Stimulated activated CD8-positive, alpha-beta memory T cell treated with anti-CD3 and anti-CD28 coated beads, Interleukin-7, amount 100 ng/mL, for 4 hours (primary cell): ENCODE results near the gene CDCA4.

Experiments used
- DNase-seq, 2 donors: peaks; one replicate each; pipeline ENCODE4 v3.0.0-alpha.2; 2020; ENCODE audit warnings: low read depth in 2 of 2

Gene CDCA4

DNA sequence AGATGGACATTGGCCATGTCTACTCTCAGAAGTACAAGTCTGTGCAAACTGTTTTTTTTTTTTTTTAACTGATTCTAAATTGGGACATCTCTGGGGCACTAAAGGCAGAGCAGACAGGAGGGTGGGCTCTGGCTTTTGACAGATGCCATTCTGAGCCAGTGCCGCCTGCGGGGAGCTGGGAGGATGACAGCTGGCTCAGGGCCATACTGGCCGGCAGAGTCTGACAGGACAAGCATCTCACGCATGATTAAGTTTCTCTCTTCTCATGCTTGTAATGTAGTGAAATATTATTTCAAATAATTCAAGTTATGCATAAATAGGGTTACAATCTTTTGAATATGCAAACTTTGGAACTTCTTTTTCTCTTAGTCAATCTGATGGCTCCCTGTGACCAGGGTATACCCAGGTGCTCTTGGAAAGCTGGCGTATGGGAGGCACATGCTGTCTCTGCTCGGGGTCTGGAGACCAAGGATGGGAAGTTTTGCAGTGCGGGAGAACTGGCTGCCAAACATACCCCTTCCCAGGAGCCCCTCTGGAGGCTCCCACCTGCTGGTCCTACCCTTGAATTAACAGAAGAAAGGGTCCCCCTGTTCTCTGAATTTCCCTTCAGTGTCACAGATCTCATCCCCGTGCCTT lies 7.6 kb downstream of the CDCA4 start:
- no peak for DNase-seq

DNA sequence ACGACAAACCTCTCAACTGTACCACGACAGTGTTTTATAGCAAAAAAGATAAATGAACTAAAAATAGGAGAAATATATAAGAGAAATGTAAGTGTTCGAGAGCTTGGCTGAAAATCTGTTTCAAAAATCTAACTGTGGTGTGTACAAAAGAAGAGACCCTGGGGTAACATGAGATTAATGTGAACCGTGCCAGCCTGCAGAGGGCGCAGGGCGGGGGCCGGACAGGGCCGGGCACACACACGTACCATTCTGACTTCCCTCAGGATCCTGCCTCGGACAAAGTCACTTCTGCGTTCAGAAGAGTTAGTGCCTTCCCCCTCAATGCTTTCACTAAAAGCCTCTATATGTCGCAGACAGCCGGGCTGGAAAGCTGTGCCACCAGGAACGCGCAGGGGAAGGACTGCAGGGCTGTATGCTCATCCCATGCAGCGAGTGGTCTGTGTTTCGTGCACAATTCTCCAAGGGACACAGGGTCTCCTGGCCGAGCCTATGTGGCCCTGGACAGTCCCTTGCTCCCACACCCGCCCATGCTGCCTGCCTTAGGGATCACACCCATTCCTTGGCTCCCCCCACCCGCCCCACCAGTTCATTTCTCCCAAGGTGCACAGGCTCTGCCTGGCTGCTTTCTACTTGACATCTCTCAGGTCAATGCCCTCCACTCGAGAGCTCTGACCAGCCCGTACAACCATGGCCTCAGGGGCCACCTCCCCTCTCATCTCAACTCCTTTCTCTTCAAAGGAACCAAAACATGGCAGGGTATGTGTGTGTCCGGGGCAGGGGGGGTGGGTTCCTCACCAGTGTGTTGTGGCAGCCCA lies 8.5 kb downstream of the CDCA4 start:
- no peak for DNase-seq

DNA sequence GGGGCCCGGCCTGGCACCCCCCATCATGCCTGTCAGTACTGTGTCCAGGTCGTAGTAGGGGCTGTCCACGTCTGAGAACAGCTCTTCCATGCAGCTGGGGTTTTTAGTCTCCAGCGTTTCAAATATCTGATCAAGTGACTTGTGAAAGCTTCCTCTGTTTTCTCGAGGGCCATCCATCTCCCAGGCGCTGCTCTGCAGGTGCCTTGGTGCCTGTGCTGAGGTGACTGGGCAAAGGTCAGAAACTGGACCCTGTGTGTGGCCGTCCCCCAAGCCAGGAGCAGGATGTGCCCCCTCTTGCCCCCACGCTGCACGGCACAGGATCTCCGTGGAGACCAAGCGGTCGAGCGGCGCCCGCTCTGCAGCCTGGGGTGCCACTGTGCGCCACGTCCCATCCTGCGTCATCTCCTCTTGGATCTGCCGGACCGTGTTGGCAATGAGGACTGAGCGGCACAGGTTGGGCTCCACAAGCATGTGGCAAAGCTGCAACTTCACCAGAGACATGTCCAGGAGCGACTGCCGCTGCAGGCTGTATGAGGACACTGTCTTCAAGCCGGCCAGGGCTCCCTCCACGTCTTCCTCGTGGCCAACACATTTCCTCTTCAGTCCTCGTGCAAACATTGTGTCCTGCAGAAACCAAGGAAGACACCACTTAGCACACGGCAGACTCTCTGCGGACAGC lies 9.4 kb downstream of the CDCA4 start:
- DNase-seq = no peak

DNA sequence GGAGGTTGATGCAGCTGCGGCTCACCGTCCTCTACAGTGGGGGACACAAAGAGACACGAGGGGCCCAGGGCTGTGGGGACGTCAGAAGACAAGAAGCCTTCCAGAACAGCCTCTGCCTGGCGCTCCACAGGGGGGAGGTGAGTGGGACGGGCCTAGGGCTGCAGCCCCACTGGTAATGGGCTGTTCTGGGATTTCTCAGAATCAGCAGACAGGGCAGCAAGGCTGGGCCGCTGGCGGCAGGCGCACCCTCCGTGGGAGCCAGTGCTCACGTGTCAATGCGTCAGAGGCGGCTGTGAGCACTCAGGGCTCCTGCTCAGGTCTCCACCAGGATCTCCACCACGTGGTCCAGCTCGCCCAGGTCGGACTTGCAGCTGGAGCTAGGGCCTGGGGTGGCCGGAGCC lies 10.0 kb downstream of the CDCA4 start:
- DNase-seq = no peak

DNA sequence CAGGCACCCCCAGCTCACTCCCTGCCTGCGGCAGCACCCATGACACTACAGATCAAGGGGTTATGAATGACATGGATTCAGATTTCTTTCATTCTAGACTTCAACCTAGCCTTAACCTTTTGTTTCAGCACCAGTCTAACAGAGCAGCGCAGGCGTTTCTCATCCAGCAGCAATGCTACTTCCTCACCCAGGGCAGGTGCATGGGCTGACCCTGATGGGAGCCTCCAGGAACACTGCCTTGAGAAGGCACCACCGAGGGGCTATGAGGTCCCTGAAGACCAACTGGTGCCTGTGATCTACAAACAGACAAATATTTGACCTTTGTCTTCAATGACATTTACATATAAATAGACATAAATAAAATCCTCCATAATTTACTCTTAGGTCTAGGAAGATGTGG lies 10.8 kb downstream of the CDCA4 start:
- DNase-seq = no peak

DNA sequence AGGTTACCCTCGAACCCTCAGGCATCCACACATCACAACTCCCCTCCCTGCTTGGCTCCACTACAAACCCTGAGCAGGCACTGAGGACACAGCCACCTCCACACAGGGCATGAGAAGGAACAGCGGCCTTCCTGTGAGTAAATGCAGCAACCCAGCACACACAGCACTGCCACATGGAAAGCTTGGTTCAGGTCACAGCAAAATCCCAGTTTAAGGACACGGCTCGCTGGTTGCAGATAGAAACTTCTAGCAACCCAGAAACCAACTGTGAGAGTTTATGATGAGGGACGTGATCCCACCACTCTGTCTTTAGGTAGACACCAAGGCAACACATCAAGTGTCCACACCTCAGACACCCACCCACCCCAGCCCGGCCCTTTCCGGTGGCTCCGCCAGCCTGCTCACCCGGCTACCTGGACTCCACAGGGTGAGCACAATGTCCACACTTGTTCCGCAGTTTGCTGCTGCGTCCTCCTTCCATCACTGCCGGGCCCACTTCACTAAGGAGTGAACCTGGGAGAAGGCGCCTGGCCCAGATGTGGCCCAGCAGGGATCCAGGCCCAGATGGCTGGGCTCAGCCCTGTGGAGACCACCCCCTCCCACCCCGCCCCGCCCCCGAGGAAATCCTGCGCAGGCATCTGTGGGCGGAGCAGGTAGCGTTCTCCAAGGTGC lies 13.2 kb downstream of the CDCA4 start:
- DNase-seq = no peak

DNA sequence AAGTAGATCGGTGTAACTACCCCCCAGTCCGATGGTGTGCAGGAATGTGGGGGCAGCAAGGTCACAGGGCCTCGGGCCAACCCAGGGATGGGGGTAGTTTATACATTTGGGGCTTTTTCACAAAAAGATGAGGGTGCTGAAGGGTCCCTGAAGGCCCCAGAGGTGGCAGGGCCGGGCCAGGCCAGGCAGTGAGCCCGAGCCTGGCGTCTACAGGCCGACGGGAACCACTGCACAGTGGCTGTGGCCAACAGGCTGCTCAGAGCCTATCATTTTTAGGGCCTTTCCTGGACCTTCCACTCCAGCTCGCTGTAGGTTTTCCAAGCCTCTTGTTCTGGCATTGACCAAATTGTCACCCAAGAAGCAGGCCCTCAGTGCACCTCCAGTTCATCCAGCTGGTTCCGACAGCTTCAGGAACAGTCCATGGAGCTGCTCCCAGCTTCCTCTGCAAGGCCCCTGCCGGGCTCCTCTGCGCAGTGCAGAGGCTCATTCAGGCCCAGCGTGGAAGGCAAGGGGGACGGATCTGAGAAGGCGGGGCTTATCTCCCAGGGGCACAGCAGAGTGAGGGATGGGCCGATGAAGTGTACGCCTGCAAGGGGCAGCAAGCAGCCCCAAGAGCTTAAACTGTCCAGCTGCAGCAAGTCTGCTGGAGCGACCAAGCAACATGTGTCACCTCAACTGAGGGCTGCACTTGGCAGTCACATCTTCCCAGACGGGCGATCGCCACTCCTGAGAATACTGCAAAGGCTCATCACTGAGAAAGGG lies 13.9 kb downstream of the CDCA4 start:
- DNase-seq = no peak

DNA sequence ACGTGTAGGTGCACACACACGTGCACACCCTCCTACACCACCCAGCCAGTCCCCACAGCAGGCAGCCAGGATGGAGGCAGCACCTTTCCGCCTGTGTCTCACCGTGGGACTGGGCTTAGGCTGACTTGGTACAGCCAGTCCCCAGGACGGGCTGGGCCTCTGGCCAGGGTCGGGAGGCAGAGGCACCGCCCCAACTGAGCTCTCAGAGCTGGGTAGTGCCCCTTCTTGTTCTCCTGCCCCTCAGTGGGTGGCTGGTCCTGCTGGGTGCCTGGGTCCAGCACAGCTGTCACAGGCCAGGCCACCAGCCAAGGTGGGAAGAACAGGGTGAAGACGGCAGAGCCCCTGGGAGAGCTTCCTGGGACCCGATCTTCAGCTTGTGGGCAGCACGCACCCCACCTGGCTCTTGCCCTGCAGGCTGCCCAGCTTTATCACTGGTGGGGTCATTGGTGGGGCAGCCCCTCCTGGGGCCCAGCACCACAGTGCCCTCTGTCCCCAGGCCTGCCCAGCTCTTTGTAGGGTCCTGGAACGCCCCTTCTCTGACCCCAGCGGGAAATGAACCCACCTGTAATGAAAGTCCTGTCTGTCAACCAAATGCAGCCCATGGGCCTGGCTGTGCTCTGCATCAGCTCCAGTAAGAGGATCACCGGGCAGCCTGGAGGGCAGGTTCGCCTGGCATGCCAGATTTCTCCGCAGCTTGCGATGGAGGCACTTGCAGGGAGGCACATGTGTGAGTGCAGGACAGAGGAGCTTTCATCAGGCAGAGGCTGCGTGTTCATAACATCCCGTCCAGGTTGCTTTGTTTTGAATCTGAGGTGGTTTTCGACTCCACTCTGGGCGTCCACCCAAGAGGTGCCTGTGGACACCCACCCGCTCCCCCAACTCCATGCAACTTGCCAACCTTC lies 14.7 kb downstream of the CDCA4 start:
- DNase-seq = no peak

DNA sequence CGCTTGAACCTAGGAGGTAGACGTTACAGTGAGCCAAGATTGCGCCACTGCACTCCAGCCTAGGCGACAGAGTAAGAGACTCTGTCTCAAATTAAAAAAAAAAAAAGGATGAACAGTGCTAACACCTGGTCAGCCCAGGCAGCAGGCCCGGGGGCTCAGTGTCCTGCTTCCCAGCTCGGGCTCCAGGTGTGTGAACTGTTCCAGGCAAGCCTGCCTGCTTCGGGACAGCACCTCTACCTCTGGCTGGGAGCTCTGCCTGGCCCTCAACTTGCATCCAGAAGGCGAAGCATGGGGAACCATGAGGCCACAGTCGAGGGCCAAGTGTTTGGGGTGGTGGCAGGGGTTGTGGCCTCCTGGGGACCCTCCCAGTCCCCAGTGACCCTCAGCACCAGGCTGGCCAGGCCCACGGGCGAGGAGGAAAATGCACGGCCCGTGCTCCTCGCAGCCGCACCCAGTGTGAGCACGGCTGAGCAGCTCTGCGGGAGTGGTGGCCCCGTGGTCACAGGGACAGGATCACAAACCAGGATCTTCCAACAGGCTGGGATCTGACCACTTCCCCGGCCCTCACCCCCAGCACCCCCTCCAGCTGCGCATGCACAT lies 15.5 kb downstream of the CDCA4 start:
- DNase-seq = no peak

DNA sequence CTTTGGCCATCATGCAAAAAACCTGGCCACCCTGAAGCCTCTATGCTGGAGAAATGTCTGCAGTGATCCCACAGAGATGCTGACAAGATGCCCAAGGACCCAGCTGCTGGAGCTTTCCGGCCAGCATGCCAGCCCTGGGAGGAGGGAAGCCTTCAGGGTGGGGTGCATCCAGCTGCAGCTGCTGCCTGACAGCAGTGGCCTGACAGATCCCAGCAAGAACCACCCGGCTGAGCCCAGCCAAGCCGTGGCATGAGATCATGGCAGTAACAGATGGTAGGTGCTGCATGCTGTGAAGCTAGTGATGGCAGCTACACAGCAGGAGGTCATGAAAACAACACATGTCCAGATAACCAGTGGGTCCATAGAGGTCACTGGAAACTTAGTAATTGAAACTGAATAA lies 21.5 kb downstream of the CDCA4 start:
- DNase-seq = no peak

DNA sequence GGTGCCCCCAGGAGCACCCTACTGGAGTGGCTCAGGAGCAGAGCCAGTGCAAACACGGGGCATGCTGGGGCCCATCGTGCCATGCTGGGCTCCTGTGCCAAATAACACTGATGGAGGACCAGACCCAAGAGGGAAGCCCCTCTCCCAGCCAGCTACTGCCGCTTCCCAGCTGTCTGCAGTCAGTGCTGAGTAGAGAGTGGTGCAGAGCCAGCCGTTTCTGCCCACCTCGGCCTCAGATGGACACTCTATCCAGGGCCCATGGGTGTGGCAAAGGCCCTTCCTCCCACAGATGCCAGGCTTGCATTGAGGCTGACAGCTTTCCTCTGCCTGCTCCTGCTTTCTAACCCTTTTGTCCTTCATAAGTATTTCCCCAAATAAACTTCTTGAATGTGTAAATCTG lies 22.1 kb downstream of the CDCA4 start:
- no peak for DNase-seq

DNA sequence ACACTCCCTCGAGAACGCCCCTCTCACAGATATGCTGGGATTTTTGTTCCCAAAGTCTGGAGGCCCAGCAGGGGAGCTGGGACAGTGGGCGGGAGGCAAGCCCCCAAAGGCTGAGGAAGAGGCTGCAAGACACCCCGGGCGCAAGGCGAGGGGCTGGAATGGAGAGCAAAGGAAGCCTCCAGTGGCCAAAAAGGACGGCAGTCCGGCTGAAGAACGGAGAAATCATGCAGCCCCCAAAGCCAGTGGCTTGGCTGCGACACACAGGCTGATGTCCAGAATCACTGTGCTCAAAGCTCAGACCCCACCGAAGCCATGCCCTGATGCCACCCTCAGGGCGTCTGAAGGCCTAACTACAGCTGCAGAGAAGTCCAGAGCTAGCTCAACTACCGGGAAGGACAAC lies 24.4 kb downstream of the CDCA4 start:
- no peak for DNase-seq

DNA sequence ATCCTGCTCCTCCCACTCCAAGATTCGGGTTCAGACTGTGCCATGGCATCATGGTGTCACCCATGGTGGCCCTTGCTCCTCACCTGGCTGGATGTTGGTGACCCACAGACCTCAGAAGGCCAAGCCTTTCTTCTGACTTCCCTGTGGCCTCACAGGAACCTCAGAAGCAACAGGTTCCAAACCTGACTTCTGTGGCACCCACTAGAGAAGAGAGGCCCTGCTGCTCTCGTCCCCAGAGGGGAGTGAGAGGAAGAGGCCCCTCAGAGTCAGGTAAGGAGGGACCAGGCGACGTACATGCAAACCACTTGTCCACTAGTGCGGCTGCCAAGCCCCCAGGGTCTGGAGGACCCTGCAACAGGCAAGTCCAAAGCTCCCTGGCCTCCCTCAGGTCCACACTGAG lies 24.9 kb downstream of the CDCA4 start:
- DNase-seq = no peak

DNA sequence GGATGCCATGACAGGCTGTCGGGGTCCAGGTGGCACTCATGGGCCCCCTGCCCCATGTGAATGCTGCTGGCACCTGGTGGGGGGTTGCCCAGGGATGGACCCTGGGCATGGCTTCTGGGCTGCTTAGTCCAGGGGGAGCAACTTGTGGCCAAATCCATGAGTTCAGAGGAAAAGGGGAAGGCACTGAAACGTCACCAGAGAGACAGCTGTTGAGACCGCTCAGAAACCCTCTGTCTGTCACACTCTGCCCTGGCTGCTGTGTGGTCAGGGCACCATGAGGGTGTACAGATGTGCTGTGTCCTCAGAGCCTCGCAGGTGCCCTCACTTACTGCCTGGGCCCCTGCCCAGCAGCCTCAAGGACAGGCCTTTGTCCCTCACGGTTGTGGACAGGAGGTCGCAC lies 25.9 kb downstream of the CDCA4 start:
- DNase-seq = no peak

DNA sequence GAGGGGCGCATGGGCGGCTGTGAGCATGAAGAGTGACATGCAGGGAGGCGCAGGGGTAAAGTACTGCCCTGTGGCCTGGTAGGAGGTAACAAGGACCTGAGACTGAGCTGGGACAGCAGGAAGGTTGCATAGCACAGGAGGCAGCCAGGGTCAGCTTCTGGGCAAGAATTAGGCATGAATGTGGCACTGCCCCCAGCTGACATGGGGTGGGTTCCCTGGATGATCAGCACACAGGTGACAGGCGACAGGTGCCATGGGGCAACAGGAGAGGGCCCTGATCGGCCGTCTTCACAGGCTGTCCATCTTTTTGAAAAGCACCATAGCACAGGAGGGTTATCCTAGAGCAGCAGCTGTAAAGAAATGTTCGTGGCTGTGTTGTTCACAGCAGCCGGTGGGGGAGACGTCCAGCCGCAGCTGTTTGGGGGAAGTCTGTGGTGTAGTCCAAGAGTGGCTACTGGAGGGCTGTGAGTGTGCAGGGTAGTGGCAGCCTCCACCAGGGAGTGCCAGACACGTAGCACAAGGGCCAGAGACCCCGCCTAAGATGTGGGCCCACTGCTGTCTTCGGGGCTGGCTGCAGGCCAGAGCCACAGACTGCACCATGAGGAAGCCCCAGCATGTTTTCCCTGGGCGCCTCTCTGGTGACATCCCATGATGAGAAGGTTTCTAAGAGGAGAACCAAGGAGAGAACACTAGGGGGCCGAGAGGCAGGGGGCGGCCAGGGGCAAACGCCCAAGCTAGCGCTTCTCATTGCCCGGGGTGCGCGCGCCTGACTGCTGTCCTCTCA lies 26.9 kb downstream of the CDCA4 start:
- DNase-seq = no peak

DNA sequence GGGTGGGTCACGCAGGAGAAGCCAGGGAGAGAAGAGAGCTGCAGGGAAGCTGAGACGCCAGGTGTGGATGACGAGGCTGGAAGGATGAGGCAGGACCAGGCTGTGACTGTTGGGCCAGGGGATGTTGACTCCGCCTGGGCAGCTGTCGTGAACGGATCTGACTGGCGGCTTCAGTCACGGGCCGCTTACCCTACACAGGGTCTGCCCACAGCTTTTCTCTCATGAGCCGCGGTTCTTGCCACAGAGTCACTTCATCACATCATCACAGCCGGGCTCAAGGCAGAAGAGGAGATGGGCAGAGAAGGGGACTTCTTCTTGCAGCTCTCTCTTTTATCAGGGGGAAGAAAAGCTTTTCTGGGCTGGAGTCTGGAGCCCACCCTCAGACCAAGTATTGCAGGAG lies 27.6 kb downstream of the CDCA4 start:
- DNase-seq = no peak

DNA sequence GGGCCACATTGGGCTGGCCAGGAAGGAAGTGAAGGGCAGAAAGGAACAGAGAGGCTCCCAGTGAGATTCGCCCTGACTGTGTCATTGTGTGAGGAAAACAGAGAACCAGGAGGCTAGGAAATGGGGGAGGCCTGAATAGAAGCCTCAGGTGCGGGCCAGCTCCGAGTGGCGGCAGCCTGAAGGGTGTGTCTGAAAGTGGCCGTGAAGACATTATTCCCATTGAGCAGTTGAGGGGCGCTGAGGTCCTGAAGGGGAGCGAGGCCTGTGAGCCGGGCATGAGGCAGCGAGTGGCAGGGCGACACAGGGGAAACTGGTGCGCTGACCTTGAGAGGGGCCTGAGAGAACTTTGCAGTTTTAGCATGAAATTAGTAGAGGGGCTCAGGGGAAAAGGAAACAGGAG lies 28.4 kb downstream of the CDCA4 start:
- no peak for DNase-seq

DNA sequence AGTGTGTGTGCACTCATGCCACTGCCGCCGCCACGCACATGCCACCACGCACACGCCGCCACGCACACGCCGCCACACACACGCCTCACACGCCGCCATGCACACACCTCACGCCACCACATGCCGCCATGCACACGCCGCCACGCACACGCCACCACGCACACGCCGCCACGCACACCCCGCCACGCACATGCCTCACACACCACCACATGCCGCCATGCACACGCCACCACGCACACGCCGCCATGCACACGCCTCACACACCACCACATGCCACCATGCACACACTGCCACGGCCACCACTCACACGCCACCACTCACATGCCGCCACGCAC lies 29.0 kb downstream of the CDCA4 start:
- no peak for DNase-seq

DNA sequence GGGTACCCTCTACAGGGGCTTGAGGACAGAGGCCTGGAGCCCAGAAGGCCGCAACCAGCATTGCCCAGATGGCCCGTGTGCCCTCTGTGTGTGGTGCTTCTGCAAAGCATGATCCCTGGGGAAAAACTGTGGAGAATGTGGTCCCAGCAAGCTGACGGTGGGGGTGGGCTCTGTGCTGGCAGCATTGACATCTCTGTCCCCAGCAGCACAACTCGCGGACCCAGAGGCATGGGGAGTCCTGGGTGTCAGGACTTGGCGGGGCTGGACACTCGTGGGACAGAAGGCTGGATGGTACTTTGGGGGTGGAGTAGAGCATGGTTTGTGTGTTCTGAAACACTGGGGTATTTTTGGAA lies 31.0 kb downstream of the CDCA4 start:
- DNase-seq = no peak
